Measurements from ENCODE around the gene ATP2A1.

The ATP2A1 gene

GRCh38 chr16:28878083-28878926 is at the start of gene ATP2A1:
ATP2A1 (plus strand) TSS chr16:28878488; CDS start chr16:28878672, 184 bp downstream.
- TF ChIP-seq FOXK2 (IDR thresholded peaks at IDR 0.05) (no peak), ARNT (IDR thresholded peaks at IDR 0.05) (no peak), CTBP1 (IDR thresholded peaks at IDR 0.05; ENCODE audit: borderline replicate concordance) (no peak), NFRKB (IDR thresholded peaks at IDR 0.05) (no peak), ZNF384 (IDR thresholded peaks at IDR 0.05) (no peak), ELF4 (IDR thresholded peaks at IDR 0.05) (no peak), BHLHE40 (IDR thresholded peaks at IDR 0.05; ENCODE audit: borderline replicate concordance) (no peak), FOXA1 (IDR thresholded peaks at IDR 0.05) (no peak), HDGF (IDR thresholded peaks at IDR 0.05; ENCODE audit: borderline replicate concordance) (no peak), TARDBP (IDR thresholded peaks at IDR 0.05) (no peak), SP1 (IDR thresholded peaks at IDR 0.05) (no peak), SUZ12 (IDR thresholded peaks at IDR 0.05) (no peak), FOXM1 (IDR thresholded peaks at IDR 0.05; ENCODE audit: borderline replicate concordance) (no peak)
- ChIA-PET CTCF (no interaction called here), POLR2A (interaction anchor here (1.6 to 2.6 kb wide), 3 partner anchors 16 to 72 kb away, joined by 3 to 17 read pairs (median 7); partner anchors contain the start of genes NFATC2IP and SH2B1)
- DNase-seq (ENCODE audit: extremely low spot score) = no peak

- DNase-seq (ENCODE audit: extremely low spot score) = no peak
- ChIA-PET POLR2A (no interaction called here), CTCF (no interaction called here)
- TF ChIP-seq FOXK2 (IDR thresholded peaks at IDR 0.05) = no peak
- no peak for TF ChIP-seq SUZ12 (IDR thresholded peaks at IDR 0.05)
- no peak for TF ChIP-seq CTBP1 (IDR thresholded peaks at IDR 0.05; ENCODE audit: borderline replicate concordance)
- TF ChIP-seq SP1 (IDR thresholded peaks at IDR 0.05) = no peak
- no peak for TF ChIP-seq FOXA1 (IDR thresholded peaks at IDR 0.05)
Measured at GRCh38 chr16:28829747-28830146, 48.5 kb upstream of the ATP2A1 start.

- TF ChIP-seq HDGF (IDR thresholded peaks at IDR 0.05; ENCODE audit: borderline replicate concordance) (no peak), LEF1 (IDR thresholded peaks at IDR 0.05; ENCODE audit: borderline replicate concordance) (no peak), SUZ12 (IDR thresholded peaks at IDR 0.05) (no peak), FOXM1 (IDR thresholded peaks at IDR 0.05; ENCODE audit: borderline replicate concordance) (no peak), BHLHE40 (IDR thresholded peaks at IDR 0.05; ENCODE audit: borderline replicate concordance) (no peak), CTBP1 (IDR thresholded peaks at IDR 0.05; ENCODE audit: borderline replicate concordance) (no peak), ARNT (IDR thresholded peaks at IDR 0.05) (no peak), ELF4 (IDR thresholded peaks at IDR 0.05) (no peak), L3MBTL2 (conservative IDR thresholded peaks at IDR 0.05) (no peak), NFRKB (IDR thresholded peaks at IDR 0.05) (no peak), TARDBP (IDR thresholded peaks at IDR 0.05) (no peak), FOXA1 (IDR thresholded peaks at IDR 0.05) (no peak), FOXK2 (IDR thresholded peaks at IDR 0.05) (no peak), SP1 (IDR thresholded peaks at IDR 0.05) (no peak), ZNF384 (IDR thresholded peaks at IDR 0.05) (no peak)
- TF ChIP-seq, protein P1, sequence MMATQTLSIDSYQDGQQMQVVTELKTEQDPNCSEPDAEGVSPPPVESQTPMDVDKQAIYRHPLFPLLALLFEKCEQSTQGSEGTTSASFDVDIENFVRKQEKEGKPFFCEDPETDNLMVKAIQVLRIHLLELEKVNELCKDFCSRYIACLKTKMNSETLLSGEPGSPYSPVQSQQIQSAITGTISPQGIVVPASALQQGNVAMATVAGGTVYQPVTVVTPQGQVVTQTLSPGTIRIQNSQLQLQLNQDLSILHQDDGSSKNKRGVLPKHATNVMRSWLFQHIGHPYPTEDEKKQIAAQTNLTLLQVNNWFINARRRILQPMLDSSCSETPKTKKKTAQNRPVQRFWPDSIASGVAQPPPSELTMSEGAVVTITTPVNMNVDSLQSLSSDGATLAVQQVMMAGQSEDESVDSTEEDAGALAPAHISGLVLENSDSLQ (IDR thresholded peaks at IDR 0.05) = no peak
- DNase-seq (ENCODE audit: extremely low spot score) = no peak
- ChIA-PET POLR2A (no interaction called here), CTCF (no interaction called here)
Measured at GRCh38 chr16:28830531-28830930, 47.8 kb upstream of the ATP2A1 start.

- CTCF ChIA-PET = no interaction called here
- no peak for TF ChIP-seq LEF1 (IDR thresholded peaks at IDR 0.05; ENCODE audit: borderline replicate concordance)
- TF ChIP-seq SP1 (IDR thresholded peaks at IDR 0.05) = no peak
- TF ChIP-seq CTBP1 (IDR thresholded peaks at IDR 0.05; ENCODE audit: borderline replicate concordance) = no peak
- TF ChIP-seq, protein P1 (IDR thresholded peaks at IDR 0.05) = no peak
- TF ChIP-seq FOXK2 (IDR thresholded peaks at IDR 0.05) = no peak
- no peak for TF ChIP-seq L3MBTL2 (conservative IDR thresholded peaks at IDR 0.05)
- TF ChIP-seq FOXM1 (IDR thresholded peaks at IDR 0.05; ENCODE audit: borderline replicate concordance) = no peak
- TF ChIP-seq HDGF (IDR thresholded peaks at IDR 0.05; ENCODE audit: borderline replicate concordance) = no peak
- TF ChIP-seq ZNF384 (IDR thresholded peaks at IDR 0.05) = no peak
- TF ChIP-seq TARDBP (IDR thresholded peaks at IDR 0.05) = no peak
- TF ChIP-seq FOXA1 (IDR thresholded peaks at IDR 0.05) = no peak
- no peak for TF ChIP-seq SUZ12 (IDR thresholded peaks at IDR 0.05)
- POLR2A ChIA-PET = interaction anchor here (1.1 to 4.5 kb wide), 3 partner anchors 11 to 29 kb away, joined by 3 to 26 read pairs (median 4); partner anchors contain the start of genes ATXN2L and SH2B1
- DNase-seq (ENCODE audit: extremely low spot score) = no peak
Measured at GRCh38 chr16:28834349-28834748, 43.9 kb upstream of the ATP2A1 start.

DNA sequence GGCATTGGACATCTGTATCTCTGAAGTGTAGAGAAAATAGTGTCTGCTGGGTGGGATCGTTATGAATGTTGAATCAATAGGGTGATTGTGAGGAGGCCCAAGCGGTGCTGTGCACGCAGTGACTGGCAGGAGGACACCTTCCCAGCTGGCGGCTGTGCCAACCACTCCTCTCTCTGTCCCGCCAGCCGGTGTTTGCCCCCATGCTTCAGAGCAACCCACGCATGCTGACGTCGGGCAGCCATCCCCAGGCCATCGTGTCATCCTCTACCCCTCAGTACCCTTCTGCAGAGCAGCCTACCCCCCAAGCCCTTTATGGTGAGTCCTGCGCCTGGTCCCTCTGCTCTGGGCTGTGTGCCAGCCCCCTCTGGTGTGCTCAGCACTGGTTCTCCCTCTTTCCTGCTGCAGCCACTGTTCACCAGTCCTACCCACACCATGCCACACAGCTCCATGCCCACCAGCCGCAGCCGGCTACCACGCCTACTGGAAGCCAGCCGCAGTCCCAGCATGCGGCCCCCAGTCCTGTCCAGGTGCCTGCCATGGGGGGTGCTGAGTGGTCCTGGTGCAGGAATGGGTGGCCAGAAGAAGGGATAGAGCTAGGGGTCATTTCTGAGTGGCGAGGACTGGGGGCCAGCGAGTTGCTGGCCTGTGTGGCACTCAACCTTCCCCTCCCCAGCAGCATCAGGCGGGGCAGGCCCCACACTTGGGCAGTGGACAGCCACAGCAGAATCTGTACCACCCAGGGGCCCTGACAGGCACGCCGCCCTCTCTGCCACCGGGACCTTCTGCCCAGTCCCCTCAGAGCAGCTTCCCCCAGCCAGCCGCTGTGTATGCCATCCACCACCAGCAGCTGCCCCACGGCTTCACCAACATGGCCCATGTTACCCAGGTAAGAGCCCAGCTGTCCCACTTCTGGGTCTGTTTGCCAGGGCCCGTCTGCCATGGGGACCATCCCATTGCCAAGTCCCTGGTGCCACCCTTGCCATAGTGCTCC is 43.1 kb upstream of the ATP2A1 start:
- ChIA-PET POLR2A (interaction anchor here (1.0 to 4.5 kb wide), 5 partner anchors 7 to 28 kb away, joined by 3 to 26 read pairs (median 5); partner anchors contain the start of genes ATXN2L, SH2B1 and TUFM), CTCF (no interaction called here)
- no peak for DNase-seq (ENCODE audit: extremely low spot score)
- TF ChIP-seq FOXA1 (IDR thresholded peaks at IDR 0.05) (no peak), FOXM1 (IDR thresholded peaks at IDR 0.05; ENCODE audit: borderline replicate concordance) (no peak), HDGF (IDR thresholded peaks at IDR 0.05; ENCODE audit: borderline replicate concordance) (no peak), ELF4 (IDR thresholded peaks at IDR 0.05) (no peak), ZNF384 (IDR thresholded peaks at IDR 0.05) (no peak), NFRKB (IDR thresholded peaks at IDR 0.05) (no peak), TARDBP (IDR thresholded peaks at IDR 0.05) (no peak), SUZ12 (IDR thresholded peaks at IDR 0.05) (no peak), CTBP1 (IDR thresholded peaks at IDR 0.05; ENCODE audit: borderline replicate concordance) (no peak)
- TF ChIP-seq, protein P1 (IDR thresholded peaks at IDR 0.05) = no peak

Measured in HEK293T (cell line).